HG03139 (cell line): ENCODE data around the gene C9orf72.

Experiments used
- ATAC-seq: cut with Tn5 transposase; IDR thresholded peaks from one replicate; pipeline ENCODE4 v1.9.1; 2021; ENCODE audit not compliant: unreplicated experiment

C9orf72 gene

GRCh38 chr9:27581826-27582225 lies 8.5 kb upstream of the C9orf72 start:
- no peak for ATAC-seq

- peak; percentile 87 for ATAC-seq
These were observed 631 bp upstream of the C9orf72 start for GRCh38 chr9:27573634-27574590.

- ATAC-seq: peak; percentile 27
These were observed 739 bp downstream of the C9orf72 start for GRCh38 chr9:27572566-27572917.

- ATAC-seq: no peak
These were observed 1.2 kb downstream of the C9orf72 start for GRCh38 chr9:27572061-27572460.

- ATAC-seq: no peak
These were observed 2.3 kb downstream of the C9orf72 start for GRCh38 chr9:27571011-27571410.

DNA sequence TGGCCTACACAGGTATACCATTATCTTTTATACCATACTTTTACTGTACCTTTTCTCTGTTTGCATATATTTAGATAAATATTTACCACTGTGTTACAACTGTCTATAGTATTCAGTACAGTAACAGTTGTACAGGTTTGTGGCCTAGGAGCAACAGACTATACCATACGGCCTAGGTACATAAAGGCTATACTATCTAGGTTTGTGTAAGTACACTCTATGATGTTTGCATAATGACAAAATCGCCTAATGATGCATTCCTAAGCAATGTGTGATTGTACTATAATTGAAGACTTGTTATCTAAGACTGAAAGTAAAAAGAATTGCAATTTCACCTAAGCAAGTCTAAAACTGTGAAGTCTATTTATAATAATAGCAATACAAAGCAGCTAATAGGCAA lies 3.9 kb downstream of the C9orf72 start:
- ATAC-seq: no peak

- ATAC-seq: no peak
These were observed 7.2 kb downstream of the C9orf72 start for GRCh38 chr9:27566118-27566517.

DNA sequence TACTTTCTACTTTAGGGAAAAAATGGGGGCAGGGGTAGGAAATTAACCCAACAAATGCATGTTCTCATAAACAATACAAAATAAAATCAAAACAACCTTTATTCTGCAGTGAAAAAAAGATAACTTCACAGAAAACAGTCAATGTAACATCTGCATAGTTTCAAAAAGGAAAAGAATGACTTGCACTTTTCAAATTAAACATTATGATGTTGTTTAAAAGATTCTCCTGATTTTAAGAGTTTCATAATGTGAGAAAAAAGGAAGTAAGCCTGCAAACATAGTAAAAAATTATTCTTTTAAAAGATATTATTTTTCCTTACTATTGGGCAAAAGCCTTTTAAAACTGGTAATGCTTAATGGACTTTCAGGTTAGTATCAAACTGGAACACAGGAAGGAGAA lies 7.6 kb downstream of the C9orf72 start:
- ATAC-seq: no peak

GRCh38 chr9:27564670-27565069 lies 8.6 kb downstream of the C9orf72 start:
- ATAC-seq: no peak

GRCh38 chr9:27563738-27564430 lies 9.4 kb downstream of the C9orf72 start:
- ATAC-seq: no peak

DNA sequence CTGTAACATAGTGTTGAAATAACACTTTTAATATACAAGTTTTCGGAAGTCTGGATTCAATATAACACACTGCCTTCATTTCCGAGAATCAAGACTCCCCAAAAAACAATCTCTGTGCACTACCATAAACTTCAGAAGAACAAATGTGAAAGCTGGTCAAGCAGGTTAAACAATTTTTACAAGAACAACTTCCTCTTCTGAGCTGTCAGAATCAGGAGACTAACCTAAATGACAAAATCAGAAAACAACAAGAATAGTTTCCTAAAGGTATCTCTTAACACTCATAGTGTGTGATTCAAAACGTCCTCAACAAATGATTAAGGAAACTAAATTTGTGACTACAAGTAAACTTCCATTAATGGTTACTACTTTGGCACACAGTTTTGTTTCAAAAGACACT lies 11.6 kb downstream of the C9orf72 start:
- ATAC-seq: no peak

DNA sequence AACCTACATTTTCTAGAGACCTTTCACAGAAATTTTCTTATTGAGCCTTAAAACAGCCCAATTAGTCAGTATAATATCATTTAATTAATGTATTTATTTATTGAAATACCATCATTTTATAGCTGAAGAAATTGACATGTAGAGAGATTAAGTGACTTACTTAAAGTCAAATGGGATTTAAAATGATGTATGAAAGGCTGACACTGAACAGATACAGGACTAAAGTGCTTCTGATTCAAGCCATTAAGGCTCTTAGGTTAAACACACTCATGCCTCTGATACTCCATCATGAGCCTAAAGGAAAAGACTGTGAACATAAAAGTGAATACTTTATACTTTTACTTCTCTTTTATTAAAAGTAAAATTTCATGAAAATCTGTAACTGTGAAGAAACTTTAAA lies 12.8 kb downstream of the C9orf72 start:
- ATAC-seq: no peak

DNA sequence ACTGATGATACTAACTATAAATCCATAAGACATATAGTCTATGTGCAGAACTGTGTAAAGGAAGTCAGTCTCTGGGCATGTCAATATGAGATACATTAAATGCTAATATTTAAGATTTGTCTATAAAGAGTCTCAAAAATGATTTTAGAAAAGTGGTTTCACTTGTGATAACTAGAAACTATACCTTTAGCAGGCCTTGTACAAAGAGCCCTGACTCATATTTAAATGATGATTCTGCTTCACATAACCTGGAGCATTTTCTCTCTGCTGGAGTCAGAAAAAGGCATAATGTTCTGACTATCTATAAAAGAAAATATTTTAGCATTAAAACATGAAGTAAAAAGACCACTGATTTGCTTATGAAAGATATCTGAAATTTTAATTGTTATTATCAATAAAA lies 15.0 kb downstream of the C9orf72 start:
- no peak for ATAC-seq

- ATAC-seq: no peak
These were observed 16.8 kb downstream of the C9orf72 start for GRCh38 chr9:27556470-27556869.

GRCh38 chr9:27554712-27555111 lies 18.6 kb downstream of the C9orf72 start:
- no peak for ATAC-seq

DNA sequence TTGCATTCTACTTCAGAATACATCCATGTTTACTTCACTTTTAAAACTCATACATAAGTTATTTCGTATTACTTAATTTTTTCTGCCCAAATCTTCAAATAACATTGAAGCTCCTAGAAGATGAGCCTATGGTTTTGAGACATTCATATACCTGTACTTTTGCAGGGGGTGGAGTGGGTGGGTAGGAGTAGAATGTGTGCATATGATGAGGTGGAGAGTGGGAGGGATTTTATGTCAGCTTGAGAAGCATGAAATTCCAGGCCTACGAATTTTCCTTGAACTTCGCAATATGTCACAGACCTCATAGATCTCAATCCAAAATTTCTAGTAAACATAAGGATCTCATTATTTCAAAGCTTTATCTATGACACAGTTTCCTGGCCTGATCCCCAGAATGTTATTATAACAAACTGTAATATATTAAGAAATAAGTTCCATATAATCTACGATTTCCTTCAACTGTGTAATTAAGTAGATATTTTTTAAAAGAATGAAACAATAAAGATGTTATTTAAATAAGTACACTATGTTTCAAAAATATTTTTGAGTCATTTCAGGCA lies 24.0 kb downstream of the C9orf72 start:
- ATAC-seq: no peak

DNA sequence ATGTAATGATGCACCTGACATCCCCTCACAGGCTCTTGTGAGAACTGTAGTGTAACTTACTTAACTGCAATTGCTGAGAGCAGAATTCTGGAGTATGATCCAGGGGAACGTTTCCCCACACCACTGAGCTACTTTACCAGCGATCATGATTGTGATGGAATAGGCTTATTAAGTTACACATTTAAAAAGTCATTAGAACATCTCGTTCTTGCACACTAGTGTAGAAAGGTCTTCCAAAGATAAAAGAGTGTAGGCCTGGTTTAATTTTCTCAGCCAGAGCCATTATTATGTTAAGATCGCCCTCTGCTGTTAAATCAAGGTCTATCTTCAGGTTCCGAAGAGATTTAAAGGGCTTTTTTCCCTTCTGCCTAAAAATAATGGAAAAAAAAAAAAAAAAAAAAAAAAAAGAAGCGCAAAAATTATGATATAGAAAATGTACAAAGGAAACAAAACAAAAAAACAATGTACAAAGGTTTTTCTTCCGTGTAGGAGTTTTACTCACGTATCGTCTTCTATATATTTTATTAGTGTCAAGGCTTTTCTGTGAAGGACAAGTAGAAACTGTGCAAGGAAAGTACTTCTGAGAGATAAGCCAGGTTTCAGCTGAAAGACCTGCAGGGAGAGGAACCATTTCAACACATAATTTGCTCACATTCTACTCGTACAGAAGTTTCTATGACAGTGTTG lies 25.1 kb downstream of the C9orf72 start:
- ATAC-seq: no peak

- ATAC-seq: no peak
These were observed 27.8 kb downstream of the C9orf72 start for GRCh38 chr9:27545471-27545870.

- ATAC-seq: no peak
These were observed 30.8 kb downstream of the C9orf72 start for GRCh38 chr9:27542508-27542907.

DNA sequence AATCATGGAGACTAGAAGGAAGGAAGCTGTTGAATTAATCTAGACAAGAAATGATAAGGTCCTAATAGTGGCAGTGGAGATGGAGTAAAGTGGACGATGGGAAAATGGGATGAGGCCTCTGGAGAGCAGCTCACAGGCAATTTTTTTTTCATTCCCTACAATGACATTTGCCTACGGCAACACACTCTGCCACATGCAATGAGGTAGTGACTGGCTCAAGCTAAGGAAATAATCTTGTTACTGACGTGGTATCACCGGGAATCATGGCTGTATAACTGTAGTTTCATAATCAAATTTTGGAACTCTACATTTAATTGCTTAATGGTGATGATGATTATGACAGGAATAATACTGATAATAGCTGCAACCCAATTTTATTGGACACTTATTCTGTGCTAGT lies 31.5 kb downstream of the C9orf72 start:
- ATAC-seq: no peak

GRCh38 chr9:27540502-27540901 lies 32.8 kb downstream of the C9orf72 start:
- no peak for ATAC-seq
